Gastroesophageal sphincter (tissue), 4 donors: ENCODE data around the gene TM9SF3. TPM values are rescaled to one million over a fixed set of nuclear protein-coding genes. Genes with fewer than 3 reads are reported as not detected.
"Not testable (repeated sequence)": the region's sequence is repeated elsewhere in the genome, so short reads cannot be mapped to it uniquely, and the experiment has no call there.

ENCODE experiments used
- ATAC-seq: fragments of 150-250 bp; one replicate; pipeline ENCODE4 v1.9.1; 2016; ENCODE audit warnings: mild to moderate bottlenecking, moderate library complexity
- H3K27ac ChIP-seq, 4 donors: fragments of 200-600 bp; sonication (generic) in 3 of 4; 1 replicate in 3 of 4; 2 replicates in 1 of 4; pipeline ENCODE4 v1.5.1; 2016 to 2019
- H3K27me3 ChIP-seq: fragments of 200-600 bp; sonication (generic); one replicate; pipeline ENCODE4 v1.5.1; 2019
- H3K36me3 ChIP-seq, 2 donors: fragments of 200-600 bp; sonication (generic); one replicate each; pipeline ENCODE4 v1.5.1; 2019; ENCODE audit warnings: control low read depth in 1 of 2
- H3K4me1 ChIP-seq, 3 donors: fragments of 200-600 bp; sonication (generic); 1 replicate in 2 of 3; 2 replicates in 1 of 3; pipeline ENCODE4 v1.5.1; 2016 to 2019; ENCODE audit warnings: control low read depth in 2 of 3
- H3K4me3 ChIP-seq, 2 donors: fragments of 200-600 bp; sonication (generic); one replicate each; pipeline ENCODE4 v1.5.1; 2019; ENCODE audit warnings: mild to moderate bottlenecking in 1 of 2, moderate library complexity in 1 of 2
- H3K9me3 ChIP-seq, 3 donors: fragments of 200-600 bp; sonication (generic); one replicate each; pipeline ENCODE4 v1.5.1; 2017 to 2019; ENCODE audit warnings: control low read depth in 2 of 3
- CTCF ChIP-seq, 4 experiments: fragments of 200-600 bp in 2 of 4; fragments of 450-650 bp in 2 of 4; sonication (generic) in 1 of 4; IDR thresholded peaks; one replicate each; pipeline ENCODE4 v1.5.1; 2017 to 2019; ENCODE audit warnings: antibody characterized with exemption in 4 of 4, mild to moderate bottlenecking in 2 of 4, moderate library complexity in 2 of 4
- EP300 ChIP-seq: sonication (generic); formaldehyde crosslinking; IDR thresholded peaks from one replicate; pipeline ENCODE4 v1.6.1; 2017; ENCODE audit warnings: antibody characterized with exemption, mild to moderate bottlenecking
- POLR2A ChIP-seq, 2 donors: fragments of 450-650 bp; IDR thresholded peaks; one replicate each; pipeline ENCODE4 v1.6.1; 2017; ENCODE audit warnings: antibody characterized with exemption in 2 of 2, mild to moderate bottlenecking in 2 of 2, moderate library complexity in 1 of 2
- POLR2AphosphoS5 ChIP-seq: sonication (generic); formaldehyde crosslinking; IDR thresholded peaks from one replicate; pipeline ENCODE4 v1.6.1; 2017; ENCODE audit warnings: antibody characterized with exemption
- WGBS, 2 donors: methylation state at CpG; one replicate each; pipeline ENCODE4 v1.1.5; 2018; ENCODE audit warnings: low coverage in 1 of 2; 5-methylcytosine and 5-hydroxymethylcytosine counted together
- total RNA-seq, 4 donors: library from RNA; depleted of rRNA; stranded (reverse); fragments of >200 nt; gene quantifications; one replicate each; pipeline ENCODE4 v1.1.0, GENCODE V29; 2016

TM9SF3 gene
- total RNA-seq, 4 donors from 2014 or later, result 88.6 to 121 (median 114) TPM

GRCh38 chr10:96578022-96578421, 8.8 kb downstream of the TM9SF3 start:
- H3K4me1 ChIP-seq, result peaks cover 6 to 76% (median 14%) of the 10 kb centered on the region in 3 donors
- no peaks in the 10 kb centered on the region for H3K9me3 ChIP-seq
- no peak overlapping the region for H3K27ac ChIP-seq
- TF ChIP-seq CTCF (IDR thresholded peaks at IDR 0.05) (no peak), EP300 (no peak), POLR2AphosphoS5 (no peak), POLR2A (IDR thresholded peaks at IDR 0.05) (no peak)
- 61 to 82% methylated on average over 4 of the region's 4 CpGs for WGBS, 2 donors
- no peaks in the 10 kb centered on the region for H3K27me3 ChIP-seq
- no peak for ATAC-seq
- H3K36me3 ChIP-seq, result peaks cover 0 to 14% of the 10 kb centered on the region in 2 donors
- H3K4me3 ChIP-seq, result no peak overlapping the region

DNA sequence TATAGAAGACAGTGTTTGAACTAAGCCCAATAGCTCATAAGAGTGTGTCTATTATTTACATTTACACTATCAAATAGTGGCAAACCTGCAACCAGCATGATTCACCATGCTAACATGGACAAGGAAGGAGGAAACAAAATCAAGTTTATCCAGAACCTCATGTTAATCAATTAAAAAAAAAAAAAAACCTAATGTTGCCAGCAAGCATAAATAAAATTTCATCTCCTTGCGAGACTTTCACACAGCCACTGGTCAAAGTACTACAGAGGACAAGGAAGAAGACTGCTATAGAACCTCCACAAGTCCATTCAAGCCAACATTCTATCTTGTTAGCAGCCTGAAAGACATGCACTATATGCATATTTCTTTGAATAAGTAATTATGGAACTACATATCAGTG, 9.7 kb downstream of the TM9SF3 start:
- ATAC-seq, result no peak
- Histone ChIP-seq H3K4me1 (peaks cover 5 to 73% (median 14%) of the 10 kb centered on the region in 3 donors), H3K4me3 (no peak overlapping the region), H3K27me3 (no peaks in the 10 kb centered on the region), H3K27ac (no peak overlapping the region), H3K36me3 (peaks cover 0 to 14% of the 10 kb centered on the region in 2 donors), H3K9me3 (no peaks in the 10 kb centered on the region)
- 100% methylated on average over 1 of the region's 1 CpG for WGBS, 2 donors
- TF ChIP-seq POLR2AphosphoS5 (no peak), CTCF (IDR thresholded peaks at IDR 0.05) (no peak), POLR2A (IDR thresholded peaks at IDR 0.05) (no peak), EP300 (no peak)

- ATAC-seq, result no peak
- Histone ChIP-seq H3K4me3 (no peak overlapping the region), H3K4me1 (peaks cover 0 to 73% (median 11%) of the 10 kb centered on the region in 3 donors), H3K27ac (no peak overlapping the region), H3K27me3 (no peaks in the 10 kb centered on the region), H3K36me3 (peaks cover 0 to 14% of the 10 kb centered on the region in 2 donors), H3K9me3 (no peaks in the 10 kb centered on the region)
- 31 to 56% methylated on average over 1 of the region's 1 CpG for WGBS, 2 donors
- TF ChIP-seq POLR2AphosphoS5 (no peak), EP300 (no peak), CTCF (IDR thresholded peaks at IDR 0.05) (no peak), POLR2A (IDR thresholded peaks at IDR 0.05) (no peak)
Observed at GRCh38 chr10:96576277-96576980, 10.4 kb downstream of the TM9SF3 start.

- Histone ChIP-seq H3K4me1 (peaks cover 0 to 68% (median 6%) of the 10 kb centered on the region in 3 donors), H3K36me3 (peaks cover 0 to 14% of the 10 kb centered on the region in 2 donors)
- not testable (repeated sequence) for H3K27me3 ChIP-seq, ATAC-seq, H3K27ac ChIP-seq, H3K9me3 ChIP-seq, H3K4me3 ChIP-seq
- 92 to 100% methylated on average over 2 of the region's 2 CpGs for WGBS, 2 donors
Observed at GRCh38 chr10:96574564-96574963, 12.2 kb downstream of the TM9SF3 start.

- H3K27ac ChIP-seq, result no peak overlapping the region
- WGBS, 2 donors, result 64 to 70% methylated on average over 5 of the region's 5 CpGs
- no peak for ATAC-seq
- no peak overlapping the region for H3K4me3 ChIP-seq
- no peaks in the 10 kb centered on the region for H3K27me3 ChIP-seq
- peaks cover 0 to 67% (median 0%) of the 10 kb centered on the region in 3 donors for H3K4me1 ChIP-seq
- H3K36me3 ChIP-seq, result peaks cover 0 to 14% of the 10 kb centered on the region in 2 donors
- H3K9me3 ChIP-seq, result no peaks in the 10 kb centered on the region
- TF ChIP-seq EP300 (no peak), CTCF (IDR thresholded peaks at IDR 0.05) (no peak), POLR2A (IDR thresholded peaks at IDR 0.05) (no peak), POLR2AphosphoS5 (no peak)
Observed at GRCh38 chr10:96573036-96573435, 13.8 kb downstream of the TM9SF3 start.
